K562 (cell line): Measurements from ENCODE around the gene MELK.

Experiments
- COPS2 ChIP-seq: fragments of 450-650 bp; conservative IDR thresholded peaks from 2 replicates; pipeline ENCODE4 v1.6.1; 2016; ENCODE audit warnings: mild to moderate bottlenecking, moderate library complexity
- CREM ChIP-seq: IDR thresholded peaks from 2 replicates; pipeline ENCODE4 v1.6.1; 2014; ENCODE audit warnings: antibody characterized with exemption, low read depth
- E2F5 ChIP-seq: sonication (generic); formaldehyde crosslinking; IDR thresholded peaks from 2 replicates; pipeline ENCODE4 v1.8.0; 2022; ENCODE audit warnings: mild to moderate bottlenecking, missing genetic modification reagents
- EP300 ChIP-seq: IDR thresholded peaks from 2 replicates; pipeline ENCODE4 v1.6.1; 2012; ENCODE audit warnings: low read length, improper control_type of control experiment
- EZH2 ChIP-seq: IDR thresholded peaks from 2 replicates; pipeline ENCODE4 v1.6.1; 2012; ENCODE audit warnings: low read depth, mild to moderate bottlenecking, inconsistent platforms, low read length, borderline replicate concordance
- KDM1A ChIP-seq, 2 experiments: fragments of 450-650 bp; IDR thresholded peaks; 2 replicates each; pipeline ENCODE4 v1.6.1; 2016; ENCODE audit warnings: mild to moderate bottlenecking in 2 of 2
- POLR2AphosphoS5 ChIP-seq: IDR thresholded peaks from 2 replicates; pipeline ENCODE4 v1.6.1; 2011; ENCODE audit warnings: mild to moderate bottlenecking, low read depth, low read length, moderate library complexity; ENCODE audit not compliant: control insufficient read depth, insufficient read depth
- SMAD3 ChIP-seq: fragments of 450-650 bp; formaldehyde crosslinking; conservative IDR thresholded peaks from 2 replicates; pipeline ENCODE4 v1.4.0; 2020; ENCODE audit warnings: mild to moderate bottlenecking
- TCF7L2 ChIP-seq: fragments of 150-350 bp; IDR thresholded peaks from 2 replicates; pipeline ENCODE4 v1.6.1; 2016; ENCODE audit warnings: low read depth, mild to moderate bottlenecking, low read length, moderate library complexity
- TF ChIP-seq, protein P1 (sequence below): sonication (generic); formaldehyde crosslinking; IDR thresholded peaks from 2 replicates; pipeline ENCODE4 v1.9.0; 2022; ENCODE audit warnings: mild to moderate bottlenecking, missing genetic modification reagents

DNA sequence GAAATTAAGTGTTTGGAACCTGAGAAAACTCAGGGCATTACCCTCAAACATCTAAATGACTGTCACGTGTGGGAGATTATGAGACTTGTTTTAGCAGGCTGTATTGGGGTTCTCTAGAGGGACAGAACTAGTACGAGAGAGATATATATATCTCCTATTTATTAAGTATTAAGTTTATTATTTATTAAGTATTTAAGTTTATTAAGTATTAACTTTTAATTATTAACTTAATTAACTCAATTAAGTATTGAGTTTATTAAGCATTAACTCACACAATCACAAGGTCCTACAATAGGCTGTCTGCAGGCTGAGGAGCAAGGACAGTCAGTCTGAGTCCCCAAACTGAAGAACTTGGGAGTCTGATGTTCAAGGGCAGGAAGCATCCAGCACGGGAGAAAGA is 113.8 kb downstream of the MELK start:
- TF ChIP-seq EZH2 (no peak), SMAD3 (CRISPR knock-in tag) (no peak), COPS2 (no peak), CREM (no peak), POLR2AphosphoS5 (no peak), KDM1A (IDR thresholded peaks at IDR 0.05) (no peak), E2F5 (CRISPR knock-in tag) (no peak), EP300 (no peak), TCF7L2 (no peak)
- TF ChIP-seq, protein P1, sequence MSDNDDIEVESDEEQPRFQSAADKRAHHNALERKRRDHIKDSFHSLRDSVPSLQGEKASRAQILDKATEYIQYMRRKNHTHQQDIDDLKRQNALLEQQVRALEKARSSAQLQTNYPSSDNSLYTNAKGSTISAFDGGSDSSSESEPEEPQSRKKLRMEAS (CRISPR knock-in tag) = no peak
